Keratinocyte (primary cell): ENCODE results near the gene ZNF223. TPM values are rescaled to one million over a fixed set of nuclear protein-coding genes. Genes with fewer than 3 reads are reported as not detected.

Source experiments
- DNase-seq: peaks from one replicate; pipeline ENCODE4 v3.0.0-alpha.2; 2011; ENCODE audit warnings: low read depth, missing footprints, low spot score
- FAIRE-seq: peaks from 2 replicates; lab custom pipeline; 2011; peaks lifted over from hg19 to GRCh38; lab: Jason Lieb, UNC
- H2AFZ ChIP-seq: 2 replicates; pipeline ENCODE4 v1.6.0; 2012; ENCODE audit warnings: low read length, control low read depth, inconsistent platforms; ENCODE audit not compliant: control insufficient read depth
- H3K27ac ChIP-seq: 2 replicates; pipeline ENCODE4 v1.5.1; 2011; ENCODE audit warnings: low read length; ENCODE audit not compliant: control insufficient read depth, insufficient read depth
- H3K27me3 ChIP-seq: 3 replicates; pipeline ENCODE4 v1.6.0; 2011; ENCODE audit warnings: low read length; ENCODE audit not compliant: control insufficient read depth, insufficient read depth; ENCODE audit errors: extremely low read depth
- H3K36me3 ChIP-seq, 2 experiments: 2 replicates in 1 of 2; 3 replicates in 1 of 2; pipeline ENCODE4 v1.5.1; 2011; ENCODE audit warnings: low read length in 2 of 2, mild to moderate bottlenecking in 1 of 2; ENCODE audit not compliant: control insufficient read depth in 2 of 2, insufficient read depth in 2 of 2; ENCODE audit errors: extremely low read depth in 1 of 2
- H3K4me1 ChIP-seq: 3 replicates; pipeline ENCODE4 v1.5.1; 2011; ENCODE audit warnings: low read length; ENCODE audit not compliant: control insufficient read depth, insufficient read depth; ENCODE audit errors: extremely low read depth
- H3K4me2 ChIP-seq: 3 replicates; pipeline ENCODE4 v1.6.0; 2011; ENCODE audit warnings: low read depth, low read length; ENCODE audit not compliant: control insufficient read depth, insufficient read depth; ENCODE audit errors: extremely low read depth
- H3K4me3 ChIP-seq, 3 experiments: fragments of 200-600 bp in 1 of 3; sonication (generic) in 1 of 3; 2 replicates in 2 of 3; 3 replicates in 1 of 3; pipeline ENCODE4 v1.5.1; 2011 to 2016; ENCODE audit warnings: low read length in 3 of 3, mild to moderate bottlenecking in 3 of 3, control low read depth in 2 of 3, inconsistent platforms in 1 of 3, low read depth in 1 of 3, mixed read lengths in 1 of 3, mixed run types in 1 of 3, moderate library complexity in 1 of 3; ENCODE audit not compliant: control insufficient read depth in 2 of 3, insufficient read depth in 2 of 3; ENCODE audit errors: extremely low read depth in 1 of 3
- H3K79me2 ChIP-seq: 2 replicates; pipeline ENCODE4 v1.6.0; 2012; ENCODE audit warnings: low read length; ENCODE audit not compliant: control insufficient read depth, insufficient read depth
- H3K9ac ChIP-seq: 3 replicates; pipeline ENCODE4 v1.6.0; 2011; ENCODE audit warnings: low read length; ENCODE audit not compliant: control insufficient read depth, insufficient read depth; ENCODE audit errors: extremely low read depth
- H3K9me1 ChIP-seq: 3 replicates; pipeline ENCODE4 v1.6.0; 2011; ENCODE audit warnings: low read length; ENCODE audit not compliant: control insufficient read depth, insufficient read depth; ENCODE audit errors: extremely low read depth
- H3K9me3 ChIP-seq: 2 replicates; pipeline ENCODE4 v1.5.1; 2012; ENCODE audit warnings: low read depth, low read length; ENCODE audit not compliant: control insufficient read depth
- H4K20me1 ChIP-seq: 3 replicates; pipeline ENCODE4 v1.6.0; 2011; ENCODE audit warnings: low read length; ENCODE audit not compliant: control insufficient read depth, insufficient read depth; ENCODE audit errors: extremely low read depth
- EZH2 ChIP-seq: IDR thresholded peaks from one replicate; pipeline ENCODE4 v1.6.1; 2012; ENCODE audit warnings: inconsistent platforms, mild to moderate bottlenecking, low read length, moderate library complexity
- dilution Hi-C: fragments of 300-500 bp; cut with MboI; formaldehyde crosslinking; loops from one replicate; pipeline ENCODE4 v1.7.0; 2020; ENCODE audit warnings: low sequenced_read_pairs; ENCODE audit not compliant: extremely low pct_ligation_motif_present
- polyA plus RNA-seq, 5 experiments: library from polyadenylated mRNA; depleted of rRNA in 3 of 5; stranded (reverse) in 3 of 5; stranded (forward) in 1 of 5; unstranded in 1 of 5; fragments of >200 nt; gene quantifications; 1 replicate in 1 of 5; 2 replicates in 3 of 5; 3 replicates in 1 of 5; pipeline versions ENCODE4 v1.2.1 to v1.2.3, GENCODE V29; 2011 to 2012; ENCODE audit warnings: missing spikeins in 2 of 5, low read depth in 1 of 5, low replicate concordance in 1 of 5
- TF ChIP-seq, protein P1 (sequence below), 3 experiments: IDR thresholded peaks in 1 of 3; conservative IDR thresholded peaks in 1 of 3; optimal IDR thresholded peaks in 1 of 3; 2 replicates in 2 of 3; 3 replicates in 1 of 3; pipeline versions ENCODE3 to v1.5.1; 2011; ENCODE audit warnings: low read length in 3 of 3, mild to moderate bottlenecking in 3 of 3, moderate library complexity in 2 of 3, control low read depth in 1 of 3, inconsistent platforms in 1 of 3; ENCODE audit not compliant: insufficient read depth in 2 of 3; ENCODE audit errors: extremely low read depth in 1 of 3

The ZNF223 gene
- polyA plus RNA-seq, 1 donor (not counting 4 experiments of a cell fraction or from before 2014, with no cell fraction given): 4.2 TPM

DNA sequence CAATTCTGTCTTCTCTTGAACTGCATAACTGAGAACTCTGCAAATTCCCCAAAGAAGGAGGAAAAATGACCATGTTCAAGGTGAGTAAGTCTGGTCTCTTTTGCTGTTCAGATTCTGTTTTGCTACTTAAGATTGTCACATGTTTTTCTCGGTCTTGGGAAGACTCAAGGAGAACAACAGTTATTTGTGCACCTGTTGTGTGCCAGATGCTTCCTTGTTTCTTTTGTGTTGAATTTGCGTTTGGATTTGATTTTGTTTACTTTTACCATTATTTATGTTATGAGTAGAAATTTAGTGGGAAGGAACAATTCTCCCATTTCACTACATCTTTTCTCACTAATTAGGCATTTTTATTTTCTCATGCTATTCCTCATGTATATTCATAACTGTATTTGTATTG lies 24.5 kb downstream of the ZNF223 start:
- Histone ChIP-seq H3K27ac (no peak overlapping the region), H3K4me2 (no peak overlapping the region), H3K4me1 (peaks cover 13% of the 10 kb centered on the region), H3K79me2 (peaks cover 9% of the 10 kb centered on the region), H3K4me3 (no peak overlapping the region), H3K9me1 (no peaks in the 10 kb centered on the region), H3K9me3 (no peaks in the 10 kb centered on the region), H2AFZ (no peak overlapping the region), H4K20me1 (no peaks in the 10 kb centered on the region), H3K27me3 (no peaks in the 10 kb centered on the region), H3K36me3 (peaks cover 4 to 10% of the 10 kb centered on the region in 2 experiments), H3K9ac (no peak overlapping the region)
- TF ChIP-seq EZH2: no peak
- TF ChIP-seq, protein P1, sequence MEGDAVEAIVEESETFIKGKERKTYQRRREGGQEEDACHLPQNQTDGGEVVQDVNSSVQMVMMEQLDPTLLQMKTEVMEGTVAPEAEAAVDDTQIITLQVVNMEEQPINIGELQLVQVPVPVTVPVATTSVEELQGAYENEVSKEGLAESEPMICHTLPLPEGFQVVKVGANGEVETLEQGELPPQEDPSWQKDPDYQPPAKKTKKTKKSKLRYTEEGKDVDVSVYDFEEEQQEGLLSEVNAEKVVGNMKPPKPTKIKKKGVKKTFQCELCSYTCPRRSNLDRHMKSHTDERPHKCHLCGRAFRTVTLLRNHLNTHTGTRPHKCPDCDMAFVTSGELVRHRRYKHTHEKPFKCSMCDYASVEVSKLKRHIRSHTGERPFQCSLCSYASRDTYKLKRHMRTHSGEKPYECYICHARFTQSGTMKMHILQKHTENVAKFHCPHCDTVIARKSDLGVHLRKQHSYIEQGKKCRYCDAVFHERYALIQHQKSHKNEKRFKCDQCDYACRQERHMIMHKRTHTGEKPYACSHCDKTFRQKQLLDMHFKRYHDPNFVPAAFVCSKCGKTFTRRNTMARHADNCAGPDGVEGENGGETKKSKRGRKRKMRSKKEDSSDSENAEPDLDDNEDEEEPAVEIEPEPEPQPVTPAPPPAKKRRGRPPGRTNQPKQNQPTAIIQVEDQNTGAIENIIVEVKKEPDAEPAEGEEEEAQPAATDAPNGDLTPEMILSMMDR (optimal IDR thresholded peaks at IDR 0.05 in 1 of 3, IDR thresholded peaks at IDR 0.05 in 1 of 3, conservative IDR thresholded peaks at IDR 0.05 in 1 of 3; ENCODE audit: extremely low read depth in 1 of 3, insufficient read depth in 2 of 3, low read length in 3 of 3): no peak
- no peak for DNase-seq
- no peak for FAIRE-seq
- dilution Hi-C loops: no loop called here

DNA sequence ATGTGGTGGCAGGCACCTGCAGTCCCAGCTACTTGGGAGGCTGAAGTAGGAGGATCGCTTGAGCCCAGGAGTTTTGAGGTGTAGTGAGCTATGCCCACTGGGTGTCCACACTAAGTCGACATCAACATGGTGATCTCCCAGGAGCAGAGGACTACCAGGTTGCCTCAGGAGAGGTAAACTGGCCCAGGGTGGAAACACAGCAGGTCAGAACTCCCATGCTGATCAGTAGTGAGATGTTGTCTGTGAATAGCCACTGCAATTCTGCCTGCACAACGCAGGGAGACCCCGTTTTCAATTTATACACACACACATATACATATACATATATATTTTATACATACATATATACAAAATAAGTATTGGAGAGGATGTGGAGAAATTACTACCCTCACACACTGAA lies 40.3 kb downstream of the ZNF223 start:
- H2AFZ ChIP-seq: no peak overlapping the region
- no peak overlapping the region for H3K9ac ChIP-seq
- no peak for TF ChIP-seq EZH2
- TF ChIP-seq, protein P1 (optimal IDR thresholded peaks at IDR 0.05 in 1 of 3, IDR thresholded peaks at IDR 0.05 in 1 of 3, conservative IDR thresholded peaks at IDR 0.05 in 1 of 3; ENCODE audit: extremely low read depth in 1 of 3, insufficient read depth in 2 of 3, low read length in 3 of 3): no peak
- no peaks in the 10 kb centered on the region for H3K4me1 ChIP-seq
- peaks cover 21% of the 10 kb centered on the region for H3K79me2 ChIP-seq
- no peak for FAIRE-seq
- H3K9me1 ChIP-seq: no peaks in the 10 kb centered on the region
- no peak overlapping the region for H3K27ac ChIP-seq
- peaks cover 0 to under 1% of the 10 kb centered on the region in 2 experiments for H3K36me3 ChIP-seq
- no peak overlapping the region for H3K4me3 ChIP-seq
- no peak for DNase-seq
- dilution Hi-C loops: no loop called here
- H3K27me3 ChIP-seq: no peaks in the 10 kb centered on the region
- H3K9me3 ChIP-seq: no peaks in the 10 kb centered on the region
- no peak overlapping the region for H3K4me2 ChIP-seq
- no peaks in the 10 kb centered on the region for H4K20me1 ChIP-seq
